GM10266 (cell line): ENCODE data around the gene MAPKAPK3.

Experiments
- DNase-seq: peaks from one replicate; pipeline ENCODE4 v3.0.0; 2012; ENCODE audit errors: extremely low spot score
- CTCF ChIP-seq: IDR thresholded peaks from 2 replicates; pipeline ENCODE4 v1.5.1; 2012; ENCODE audit warnings: mild to moderate bottlenecking, low read depth; ENCODE audit not compliant: control insufficient read depth, insufficient read depth; ENCODE audit errors: missing control alignments

Gene MAPKAPK3

GRCh38 chr3:50572801-50573371 is 44.1 kb upstream of the MAPKAPK3 start:
- TF ChIP-seq CTCF = no peak
- no peak for DNase-seq

GRCh38 chr3:50573566-50574443 is 43.1 kb upstream of the MAPKAPK3 start:
- TF ChIP-seq CTCF = no peak
- no peak for DNase-seq

- no peak for TF ChIP-seq CTCF
- DNase-seq = no peak
These were observed 42.5 kb upstream of the MAPKAPK3 start for GRCh38 chr3:50574444-50574831.

GRCh38 chr3:50575372-50575771 is 41.6 kb upstream of the MAPKAPK3 start:
- no peak for DNase-seq
- no peak for TF ChIP-seq CTCF

GRCh38 chr3:50577348-50577747 is 39.6 kb upstream of the MAPKAPK3 start:
- no peak for TF ChIP-seq CTCF
- no peak for DNase-seq

- no peak for TF ChIP-seq CTCF
- DNase-seq = no peak
These were observed 36.1 kb upstream of the MAPKAPK3 start for GRCh38 chr3:50580683-50581458.
